ENCODE data around the gene SNX20.

- TF ChIP-seq CTCF (IDR thresholded peaks at IDR 0.05) (no peak), ZFX (IDR thresholded peaks at IDR 0.05; ENCODE audit: borderline replicate concordance) (no peak)
These were observed 37.1 kb upstream of the SNX20 start for GRCh38 chr16:50718061-50718760.

All from 22Rv1 (cell line).